ENCODE data around the gene TMTC2. TPM values are rescaled to one million over a fixed set of nuclear protein-coding genes. Genes with fewer than 3 reads are reported as not detected.

TMTC2 gene
- total RNA-seq, 1 experiment from 2014 or later, result 0.58 TPM

DNA sequence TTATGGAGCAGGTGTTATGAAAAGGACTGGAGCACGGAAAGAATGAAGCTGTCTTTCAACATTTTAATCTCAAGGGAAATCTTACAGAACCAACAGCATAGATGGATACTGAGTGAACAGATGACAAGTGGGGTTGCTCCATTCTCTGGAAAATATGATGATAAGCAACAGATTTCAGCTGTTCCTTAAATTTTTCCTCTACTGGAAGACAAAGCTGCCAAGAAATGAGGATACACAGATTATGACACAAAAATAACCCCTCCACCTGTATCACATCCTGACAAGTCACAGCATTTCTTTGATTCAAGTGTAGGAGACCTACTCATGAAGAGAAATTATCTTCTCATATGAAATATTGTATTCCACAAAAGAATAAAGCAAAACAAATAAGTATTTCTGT lies 13.0 kb upstream of the TMTC2 start:
- in situ Hi-C loops (cut with HindIII; ENCODE audit: low sequenced_read_pairs), result no loop called here

GRCh38 chr12:82675246-82675645 lies 11.5 kb upstream of the TMTC2 start:
- DNase-seq (ENCODE audit: low spot score), result peak; percentile 63
- in situ Hi-C loops (cut with HindIII; ENCODE audit: low sequenced_read_pairs), result no loop called here

More for the DNA sequence above, 13.0 kb upstream of the TMTC2 start:
- DNase-seq (ENCODE audit: low spot score), result no peak

GRCh38 chr12:82682326-82682725 lies 4.4 kb upstream of the TMTC2 start:
- in situ Hi-C loops (cut with HindIII; ENCODE audit: low sequenced_read_pairs), result no loop called here
- peak; percentile 94 for DNase-seq (ENCODE audit: low spot score)

DNA sequence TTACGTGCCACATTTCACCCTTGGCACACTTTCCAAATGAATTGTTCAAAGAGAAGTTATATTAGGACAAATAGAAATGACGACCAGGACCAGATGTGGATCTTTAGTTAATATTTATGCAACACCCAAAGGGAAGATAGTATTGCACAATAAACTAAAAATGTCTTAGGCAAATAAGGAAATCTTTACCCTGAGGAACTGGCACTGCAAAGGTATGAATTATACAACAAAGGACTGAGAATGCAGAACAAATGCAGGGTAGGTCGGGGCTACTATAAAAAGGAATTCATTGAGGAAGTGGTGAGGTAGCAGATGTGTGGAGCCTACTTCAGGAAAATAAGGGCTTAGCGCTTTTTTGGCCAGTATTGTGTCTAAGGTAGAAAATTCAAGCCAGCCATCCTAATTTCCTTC lies 3.9 kb upstream of the TMTC2 start:
- in situ Hi-C loops (cut with HindIII; ENCODE audit: low sequenced_read_pairs), result no loop called here
- peak; percentile 71 for DNase-seq (ENCODE audit: low spot score)

- in situ Hi-C loops (cut with HindIII; ENCODE audit: low sequenced_read_pairs), result no loop called here
- DNase-seq (ENCODE audit: low spot score), result peak; percentile 98
These were observed 927 bp upstream of the TMTC2 start for GRCh38 chr12:82685790-82686167.

DNA sequence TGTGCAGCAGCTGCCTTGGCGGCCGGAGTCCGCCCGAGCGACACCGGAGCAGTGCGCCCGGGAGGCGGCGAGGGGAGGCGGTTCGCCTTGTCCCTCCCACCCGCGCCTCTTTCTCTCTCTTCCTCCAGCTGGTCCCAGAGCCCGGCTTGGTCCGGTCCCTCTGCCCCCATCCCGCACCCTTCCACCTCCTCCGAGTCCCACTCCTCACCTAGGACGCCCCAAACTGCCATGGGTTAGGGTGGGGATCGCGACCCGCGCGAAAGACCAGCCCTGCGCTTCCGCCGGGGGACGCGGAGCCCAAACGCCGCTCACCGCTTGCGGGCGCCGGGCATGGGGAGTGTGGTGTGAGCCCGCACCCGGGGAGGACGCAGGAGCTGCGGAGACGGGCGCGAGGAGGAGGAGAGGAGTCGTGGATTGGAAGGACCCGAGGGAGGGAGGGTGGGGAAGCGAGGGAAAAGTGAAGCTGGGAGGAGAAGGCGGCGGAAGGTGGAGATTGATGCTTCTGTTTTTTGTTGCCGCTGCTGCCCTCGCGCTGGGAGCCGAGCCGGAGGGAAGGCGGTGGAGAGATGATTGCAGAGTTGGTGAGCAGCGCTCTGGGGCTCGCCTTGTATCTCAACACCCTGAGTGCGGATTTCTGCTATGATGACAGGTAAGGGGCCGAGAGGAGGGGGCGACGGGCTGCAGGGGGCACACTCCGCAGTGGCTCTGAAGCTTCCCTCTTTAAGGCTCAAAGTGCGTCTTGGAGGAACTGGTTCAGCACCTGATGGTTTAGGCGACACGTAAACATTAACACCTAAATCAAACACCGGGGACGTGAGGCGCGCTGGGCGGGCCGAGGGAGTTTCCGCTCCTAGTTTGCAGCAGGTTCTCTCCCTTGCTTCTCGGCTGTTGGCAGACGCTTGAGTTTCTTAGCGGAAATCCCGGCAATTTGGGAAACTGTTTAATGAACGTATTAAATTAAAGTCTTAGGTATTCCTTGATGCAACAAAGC lies 610 bp downstream of the TMTC2 start:
- in situ Hi-C loops (cut with HindIII; ENCODE audit: low sequenced_read_pairs), result no loop called here
- peak; percentile 71 for DNase-seq (ENCODE audit: low spot score)

- DNase-seq (ENCODE audit: low spot score), result peak; percentile 36
- in situ Hi-C loops (cut with HindIII; ENCODE audit: low sequenced_read_pairs), result no loop called here
These were observed 1.4 kb downstream of the TMTC2 start for GRCh38 chr12:82688035-82688501.

GRCh38 chr12:82688596-82688995 lies 1.9 kb downstream of the TMTC2 start:
- in situ Hi-C loops (cut with HindIII; ENCODE audit: low sequenced_read_pairs), result no loop called here
- DNase-seq (ENCODE audit: low spot score), result peak; percentile 38

DNA sequence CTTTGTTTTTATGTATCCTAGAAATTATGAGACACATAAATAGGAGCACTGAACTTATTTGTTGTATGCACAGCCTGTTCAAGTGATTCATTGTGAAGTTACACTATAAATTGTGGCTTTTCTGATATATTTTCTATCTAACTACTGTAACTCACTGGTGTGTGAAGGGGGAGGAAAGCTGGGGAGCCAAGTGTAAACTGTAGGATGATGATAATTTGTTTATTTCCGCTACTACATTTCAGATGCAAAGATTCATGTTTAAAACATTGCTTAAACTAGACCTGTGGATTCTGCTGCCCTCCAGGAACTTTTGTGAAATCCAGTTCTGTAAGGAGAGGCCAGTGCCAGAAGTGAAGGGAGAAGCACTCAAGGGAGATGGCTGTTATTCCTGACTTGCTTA lies 3.3 kb downstream of the TMTC2 start:
- in situ Hi-C loops (cut with HindIII; ENCODE audit: low sequenced_read_pairs), result no loop called here
- no peak for DNase-seq (ENCODE audit: low spot score)

GRCh38 chr12:82691513-82691912 lies 4.8 kb downstream of the TMTC2 start:
- no peak for DNase-seq (ENCODE audit: low spot score)
- in situ Hi-C loops (cut with HindIII; ENCODE audit: low sequenced_read_pairs), result no loop called here

GRCh38 chr12:82694276-82694675 lies 7.6 kb downstream of the TMTC2 start:
- in situ Hi-C loops (cut with HindIII; ENCODE audit: low sequenced_read_pairs), result no loop called here
- DNase-seq (ENCODE audit: low spot score), result no peak

DNA sequence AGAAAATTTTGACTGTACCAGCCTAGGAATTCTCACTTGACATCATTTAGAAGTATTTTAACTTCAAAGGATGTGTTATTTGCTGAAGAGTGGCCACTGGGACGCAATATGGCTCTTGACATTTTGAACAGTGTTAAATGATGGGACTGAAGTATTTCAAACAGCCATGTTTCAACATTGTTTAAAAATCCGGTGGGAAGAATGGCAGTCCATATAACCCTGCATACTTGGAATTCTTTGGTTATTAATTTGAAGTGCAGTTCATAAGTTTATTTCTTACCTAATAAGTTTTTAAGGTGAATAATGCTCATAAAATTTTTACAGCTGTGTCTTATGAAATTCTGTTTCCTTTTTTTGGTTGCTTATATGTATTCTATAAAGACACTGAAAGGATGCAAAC lies 8.3 kb downstream of the TMTC2 start:
- in situ Hi-C loops (cut with HindIII; ENCODE audit: low sequenced_read_pairs), result no loop called here
- no peak for DNase-seq (ENCODE audit: low spot score)

- in situ Hi-C loops (cut with HindIII; ENCODE audit: low sequenced_read_pairs), result no loop called here
These were observed 8.8 kb downstream of the TMTC2 start for GRCh38 chr12:82695531-82695930.

DNA sequence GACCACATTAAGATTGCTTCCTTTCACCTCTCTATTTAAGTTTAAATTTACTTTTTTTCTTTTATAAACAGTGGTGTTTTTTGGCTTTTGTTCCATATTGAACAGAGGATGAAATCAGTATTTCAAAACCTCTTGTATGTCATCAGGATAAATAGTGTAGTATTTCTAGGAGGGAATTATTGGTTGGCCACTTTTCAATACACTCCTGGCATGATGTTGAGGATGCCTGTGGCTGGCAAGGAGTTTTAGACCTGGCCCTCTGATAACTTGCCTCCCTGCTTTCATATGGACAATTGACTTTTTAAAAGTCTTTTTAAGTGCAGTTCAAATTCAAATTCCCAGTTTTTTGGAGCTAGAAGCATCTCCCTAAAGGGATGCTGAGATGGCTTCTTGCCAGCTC lies 9.8 kb downstream of the TMTC2 start:
- DNase-seq (ENCODE audit: low spot score), result no peak
- in situ Hi-C loops (cut with HindIII; ENCODE audit: low sequenced_read_pairs), result no loop called here

More at GRCh38 chr12:82695531-82695930, 8.8 kb downstream of the TMTC2 start:
- DNase-seq (ENCODE audit: low spot score), result no peak

GRCh38 chr12:82698708-82699564 lies 12.2 kb downstream of the TMTC2 start:
- in situ Hi-C loops (cut with HindIII; ENCODE audit: low sequenced_read_pairs), result no loop called here
- DNase-seq (ENCODE audit: low spot score), result no peak

DNA sequence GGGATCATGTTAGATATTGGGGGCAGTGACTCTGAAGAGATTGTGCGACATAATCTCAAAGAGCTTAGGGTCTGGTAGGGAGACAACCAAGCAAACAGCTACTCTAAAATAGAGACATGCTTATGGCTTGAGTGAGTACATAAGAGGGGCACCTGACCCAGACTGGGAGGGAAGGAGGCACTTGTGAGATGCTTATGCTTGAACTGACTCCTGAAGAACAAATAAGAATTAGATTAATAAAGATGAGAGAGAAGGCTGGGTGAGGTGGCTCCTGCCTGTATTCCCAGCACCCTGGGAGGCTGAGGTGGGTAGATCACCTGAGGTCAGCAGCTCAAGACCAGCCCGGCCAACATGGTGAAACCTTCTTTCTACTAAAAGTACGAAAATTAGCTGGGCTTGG lies 19.1 kb downstream of the TMTC2 start:
- DNase-seq (ENCODE audit: low spot score), result no peak
- in situ Hi-C loops (cut with HindIII; ENCODE audit: low sequenced_read_pairs), result no loop called here

GRCh38 chr12:82708061-82708879 lies 21.6 kb downstream of the TMTC2 start:
- in situ Hi-C loops (cut with HindIII; ENCODE audit: low sequenced_read_pairs), result no loop called here
- peak; percentile 17 for DNase-seq (ENCODE audit: low spot score)

DNA sequence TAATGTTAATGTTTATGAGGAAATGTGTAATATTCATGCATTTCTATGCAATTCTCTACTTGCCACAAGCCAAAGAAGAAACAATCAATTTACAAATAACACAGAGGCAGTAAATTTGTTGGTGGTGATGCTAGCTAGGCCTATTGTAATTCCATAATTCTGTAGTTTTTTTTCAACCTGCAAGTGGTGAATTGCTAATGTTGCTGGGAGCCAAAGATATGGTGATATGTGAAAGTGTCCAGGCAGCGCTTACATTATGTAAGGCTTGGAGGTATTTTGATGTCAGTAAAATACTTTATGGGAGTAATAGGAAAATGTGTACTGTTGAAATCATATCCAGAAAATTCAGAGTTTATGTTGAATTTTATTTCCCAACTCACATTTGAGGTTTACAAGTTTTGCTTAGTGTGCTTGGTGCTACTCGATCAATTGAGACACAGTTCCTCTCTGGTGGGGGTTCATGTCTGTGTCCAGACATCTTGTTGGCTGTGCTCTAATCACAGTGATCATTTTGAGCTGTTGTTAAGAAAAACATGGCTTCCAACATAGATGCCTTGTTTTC lies 23.2 kb downstream of the TMTC2 start:
- in situ Hi-C loops (cut with HindIII; ENCODE audit: low sequenced_read_pairs), result no loop called here
- no peak for DNase-seq (ENCODE audit: low spot score)

GRCh38 chr12:82710741-82711140 lies 24.0 kb downstream of the TMTC2 start:
- no peak for DNase-seq (ENCODE audit: low spot score)
- in situ Hi-C loops (cut with HindIII; ENCODE audit: low sequenced_read_pairs), result no loop called here
